Measurements from ENCODE around the gene RPS4Y1.

The RPS4Y1 gene

DNA sequence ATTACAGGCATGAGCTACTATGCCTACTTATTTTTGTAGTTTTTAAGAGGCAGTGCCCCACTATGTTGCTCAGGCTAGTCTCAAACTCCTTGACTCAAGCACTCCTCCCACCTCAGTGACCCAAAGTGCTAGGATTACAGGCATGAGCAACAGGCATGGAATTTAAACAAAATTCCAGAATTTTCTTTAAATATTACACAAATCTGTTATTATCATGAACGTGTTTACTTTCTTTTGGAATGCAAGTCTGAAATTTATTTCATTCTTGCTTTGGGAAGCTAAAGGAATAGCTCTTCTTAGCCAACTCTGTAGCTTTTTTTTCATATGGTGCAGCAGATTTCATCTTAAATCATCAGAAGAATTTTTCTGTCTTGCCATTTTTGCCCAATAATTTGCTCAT is 66.0 kb downstream of the RPS4Y1 start:
- ChIA-PET POLR2A (ENCODE audit: low non-redundant PET) (no interaction called here), CTCF (no interaction called here)
- H3K27ac ChIP-seq: no peak overlapping the region
- no peak for TF ChIP-seq CTCF (conservative IDR thresholded peaks at IDR 0.05; ENCODE audit: low read depth)
- DNase-seq (ENCODE audit: low spot score): no peak

- no peak for TF ChIP-seq CTCF (conservative IDR thresholded peaks at IDR 0.05; ENCODE audit: low read depth)
- ChIA-PET POLR2A (ENCODE audit: low non-redundant PET) (no interaction called here), CTCF (no interaction called here)
- no peak for DNase-seq (ENCODE audit: low spot score)
- H3K27ac ChIP-seq: no peak overlapping the region
Measured at GRCh38 chrY:2913066-2913815, 71.8 kb downstream of the RPS4Y1 start.

Data from RWPE1 (cell line).